Activated gamma-delta T cell (primary cell): ENCODE data around the gene CENPC.
"Not testable (repeated sequence)": the region's sequence is repeated elsewhere in the genome, so short reads cannot be mapped to it uniquely, and the experiment has no call there.

Source experiments
- DNase-seq: peaks from one replicate; lab custom pipeline; 2025; lab: John Stamatoyannopoulos, UW

Gene CENPC

DNA sequence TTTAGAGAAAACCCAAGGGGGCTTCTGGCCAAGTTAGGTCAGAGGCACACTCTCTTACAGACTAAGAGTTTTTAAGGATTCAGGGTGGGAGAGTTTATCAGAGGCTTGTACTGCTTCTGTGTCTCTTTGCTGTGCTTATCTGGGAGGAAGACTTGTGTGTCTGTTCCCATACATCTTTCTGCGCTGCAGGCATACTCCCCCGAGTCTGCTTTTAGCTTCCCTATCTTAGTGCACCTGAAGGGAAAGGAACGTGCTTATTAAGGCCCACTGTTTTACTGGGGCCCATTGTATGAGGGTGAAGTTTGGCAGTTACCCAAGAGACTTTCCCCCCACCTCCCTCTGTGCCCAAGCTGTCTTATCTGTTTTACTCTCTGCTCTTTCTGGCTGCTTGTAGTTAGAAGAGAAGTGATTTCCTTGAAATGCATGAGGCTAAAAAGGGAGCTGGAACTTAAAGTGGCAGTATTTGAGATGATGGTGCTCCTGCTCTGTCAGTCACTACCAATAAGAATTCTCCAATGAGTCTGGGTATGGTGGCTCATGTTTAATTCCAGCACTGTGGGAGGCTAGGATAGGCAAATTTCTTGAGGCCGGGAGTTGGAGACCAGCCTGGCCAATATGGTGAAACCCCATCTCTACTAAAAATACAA lies 7.0 kb upstream of the CENPC start:
- not testable (repeated sequence) for DNase-seq

DNA sequence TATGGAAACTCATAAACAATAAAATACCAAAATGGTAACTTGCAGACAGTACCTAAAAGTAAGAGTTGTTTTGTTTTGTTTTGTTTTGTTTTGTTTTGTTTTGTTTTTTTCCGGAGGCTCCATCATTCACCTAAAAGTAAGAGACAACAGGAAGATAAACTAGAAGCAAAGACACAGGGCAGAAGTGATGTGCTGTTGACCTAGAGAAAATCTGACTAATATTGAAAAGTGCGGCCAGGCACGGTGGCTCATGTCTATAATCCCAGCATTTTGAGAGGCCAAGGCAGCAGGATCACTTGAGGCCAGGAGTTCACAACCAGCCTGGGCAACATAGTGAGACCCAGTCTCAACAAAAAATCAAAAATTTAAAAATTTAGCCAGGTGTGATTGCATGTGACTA lies 5.6 kb upstream of the CENPC start:
- no peak for DNase-seq

GRCh38 chr4:67550451-67550850 lies 5.1 kb upstream of the CENPC start:
- no peak for DNase-seq

- no peak for DNase-seq
Observed at GRCh38 chr4:67549123-67549522, 3.8 kb upstream of the CENPC start.

DNA sequence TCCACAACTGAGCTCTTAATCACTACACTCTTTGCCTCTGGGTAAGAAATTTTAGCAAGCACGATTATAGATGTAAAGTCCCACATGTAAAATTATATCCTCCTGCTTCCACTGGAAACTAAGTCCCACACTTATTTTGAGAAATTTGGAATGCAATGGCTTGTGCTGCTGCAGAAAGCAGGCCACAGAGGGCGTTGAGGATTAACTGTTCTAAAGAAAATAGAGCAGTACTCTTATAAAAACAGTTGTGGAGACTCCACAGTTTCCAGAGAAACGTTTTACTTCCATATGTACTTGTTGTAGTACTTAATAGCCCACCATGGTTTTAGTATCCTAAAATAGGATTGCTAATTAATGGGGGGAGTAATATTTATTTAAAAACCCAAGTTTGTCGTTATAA lies 1.7 kb upstream of the CENPC start:
- DNase-seq = no peak

DNA sequence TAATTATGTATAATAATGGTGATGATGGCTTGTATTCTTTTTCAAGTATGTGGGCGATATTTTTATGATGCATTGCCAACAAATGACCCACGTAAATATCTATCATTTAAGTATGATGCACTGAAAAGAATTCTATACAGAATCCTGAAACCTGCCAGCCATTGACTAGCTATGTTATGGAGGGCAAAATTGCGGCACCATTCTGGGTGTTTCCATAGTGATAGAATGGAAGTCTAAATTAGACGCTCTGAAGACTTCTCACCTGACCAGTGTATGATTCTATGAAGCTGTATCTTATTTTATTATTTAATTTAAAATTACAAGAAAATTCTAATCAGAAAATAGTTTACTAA lies 677 bp upstream of the CENPC start:
- DNase-seq = no peak

DNA sequence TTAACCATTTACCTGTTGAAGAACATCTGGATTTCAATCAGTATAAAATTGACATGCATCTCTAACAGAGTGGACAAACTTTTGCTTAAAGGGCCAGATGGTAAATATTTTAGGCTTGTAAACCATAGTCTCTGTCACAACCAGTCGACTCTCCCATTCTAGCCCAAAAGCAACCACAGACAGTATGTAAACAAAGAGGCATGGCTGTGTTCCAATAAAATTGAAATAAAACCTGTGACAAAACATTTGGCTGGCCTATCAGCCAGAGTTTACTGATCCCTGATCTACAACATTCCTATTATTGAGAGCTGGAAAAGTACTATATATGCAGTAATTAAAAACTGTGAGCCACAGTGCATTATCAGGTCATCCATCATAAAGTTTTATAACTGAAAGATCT lies 3.2 kb downstream of the CENPC start:
- no peak for DNase-seq

DNA sequence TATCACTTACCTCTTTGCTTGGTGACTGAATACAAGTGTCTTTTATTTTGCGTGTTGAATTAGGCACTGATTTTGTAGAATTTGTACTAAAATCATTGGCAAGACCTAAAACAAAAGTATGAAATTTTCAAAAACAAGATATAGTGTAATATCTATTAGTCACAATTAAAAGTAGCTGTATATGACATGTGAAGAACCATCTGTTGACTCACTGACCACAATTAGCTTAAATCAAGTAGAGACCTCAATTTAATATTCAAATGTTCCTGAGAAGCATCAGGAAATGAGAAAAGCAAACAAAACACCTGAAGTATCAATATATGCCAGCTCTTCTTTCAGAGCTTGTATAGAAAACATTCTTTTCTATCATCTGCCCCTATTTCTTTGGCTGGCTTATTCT lies 5.5 kb downstream of the CENPC start:
- no peak for DNase-seq

GRCh38 chr4:67535280-67535840 lies 9.9 kb downstream of the CENPC start:
- no peak for DNase-seq

DNA sequence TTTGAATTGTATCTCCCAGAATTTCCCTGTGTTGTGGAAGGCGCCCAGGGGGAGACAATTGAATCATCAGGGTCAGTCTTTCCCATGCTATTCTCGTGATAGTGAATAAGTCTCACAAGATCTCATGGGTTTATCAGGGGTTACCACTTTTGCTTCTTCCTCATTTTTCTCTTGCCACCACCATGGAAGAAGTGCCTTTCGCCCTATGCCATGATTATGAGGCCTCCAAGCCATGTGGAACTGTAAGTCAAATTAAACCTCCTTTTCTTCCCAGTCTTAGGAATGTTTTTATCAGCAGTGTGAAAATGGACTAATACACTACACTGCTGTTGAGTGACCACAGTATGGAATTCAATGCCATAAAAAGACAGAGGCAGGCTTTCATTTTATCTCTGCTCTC lies 12.2 kb downstream of the CENPC start:
- DNase-seq = no peak

- DNase-seq = not testable (repeated sequence)
Observed at GRCh38 chr4:67532397-67532796, 12.9 kb downstream of the CENPC start.

- DNase-seq = no peak
Observed at GRCh38 chr4:67531379-67531962, 13.8 kb downstream of the CENPC start.

- DNase-seq = not testable (repeated sequence)
Observed at GRCh38 chr4:67524140-67524539, 21.2 kb downstream of the CENPC start.

DNA sequence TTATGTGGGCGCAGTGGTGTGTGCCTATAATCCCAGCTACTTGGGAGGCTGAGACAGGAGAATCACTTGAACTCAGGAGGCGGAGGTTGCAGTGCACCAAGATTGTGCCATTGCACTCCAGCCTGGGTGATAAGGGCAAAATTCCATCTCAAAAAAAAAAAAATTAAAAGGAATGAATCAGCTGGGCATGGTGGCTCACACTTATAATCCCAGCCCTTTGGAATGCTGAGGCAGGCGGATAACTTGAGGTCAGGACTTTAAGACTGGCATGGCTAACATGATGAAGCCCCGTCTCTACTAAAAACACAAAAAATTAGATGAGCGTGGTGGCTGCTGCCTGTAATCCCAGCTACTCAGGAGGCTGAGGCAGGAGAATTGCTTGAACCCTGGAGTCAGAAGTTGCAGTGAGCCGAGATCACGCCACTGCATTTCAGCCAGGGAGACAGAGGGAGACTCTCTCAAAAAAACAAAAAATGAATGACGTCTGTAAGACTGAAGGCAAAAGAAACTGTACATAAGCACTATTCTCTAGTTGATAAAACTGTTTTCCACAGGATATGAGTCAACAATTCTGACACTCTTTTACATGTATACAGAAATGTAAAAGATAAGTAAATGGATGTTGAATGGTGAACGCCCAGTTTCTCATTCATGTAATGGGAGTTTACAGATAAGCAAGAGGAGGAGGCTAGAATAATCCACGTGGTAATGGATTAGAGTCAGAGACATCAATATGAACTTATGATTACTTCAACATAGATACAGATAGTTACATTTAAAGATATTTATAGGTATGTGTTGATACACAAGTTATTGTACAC lies 22.2 kb downstream of the CENPC start:
- DNase-seq = no peak

GRCh38 chr4:67522230-67522629 lies 23.1 kb downstream of the CENPC start:
- no peak for DNase-seq

GRCh38 chr4:67521506-67521905 lies 23.8 kb downstream of the CENPC start:
- DNase-seq = no peak

- DNase-seq = no peak
Observed at GRCh38 chr4:67520141-67520540, 25.2 kb downstream of the CENPC start.

GRCh38 chr4:67512501-67512900 lies 32.8 kb downstream of the CENPC start:
- DNase-seq = no peak

GRCh38 chr4:67500373-67500772 lies 44.9 kb downstream of the CENPC start:
- DNase-seq = no peak

DNA sequence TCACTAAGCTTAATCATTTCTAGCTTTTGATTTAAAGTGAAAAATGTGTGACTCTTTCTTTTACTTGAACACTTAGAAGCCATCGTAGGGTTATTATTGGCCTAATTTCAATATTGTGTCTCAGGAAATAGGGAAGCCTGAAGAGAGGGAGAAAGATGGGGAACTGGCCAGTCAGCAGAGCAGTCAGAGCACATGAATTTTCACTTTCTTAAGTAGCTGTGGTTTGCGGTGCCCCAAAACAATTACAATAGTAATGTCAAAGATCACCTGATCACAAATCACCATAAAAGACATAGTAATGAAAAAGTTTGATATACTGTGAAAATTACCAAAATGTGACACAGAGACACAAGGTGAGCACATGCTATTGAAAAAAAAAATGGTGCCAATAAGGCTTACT lies 45.5 kb downstream of the CENPC start:
- no peak for DNase-seq

GRCh38 chr4:67483868-67484602 lies 61.3 kb downstream of the CENPC start:
- no peak for DNase-seq

DNA sequence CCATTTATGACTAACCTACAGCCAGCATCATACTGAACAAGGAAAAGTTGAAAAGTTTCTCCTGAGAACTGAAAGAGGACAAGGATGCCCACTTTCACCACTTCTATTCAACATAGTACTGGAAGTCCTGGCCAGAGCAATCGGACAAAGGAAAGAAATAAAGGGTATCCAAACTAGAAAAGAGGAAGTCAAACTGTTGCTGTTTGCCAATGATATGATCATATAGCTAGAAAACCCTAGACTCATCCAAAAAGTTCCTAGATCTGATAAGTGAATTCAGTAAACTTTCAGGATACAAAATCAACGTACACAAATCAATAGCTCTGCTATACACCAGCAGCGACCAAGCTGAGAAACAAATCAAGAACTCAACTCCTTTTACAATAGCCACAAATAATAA lies 64.5 kb downstream of the CENPC start:
- no peak for DNase-seq
